Stimulated activated CD4-positive, alpha-beta T cell treated with anti-CD3 and anti-CD28 coated beads, Interleukin-4, amount 100 ng/mL, for 24 hours (primary cell): ENCODE data around the gene ABLIM3.

ENCODE experiments used
- DNase-seq: peaks from one replicate; pipeline ENCODE4 v3.0.0-alpha.2; 2020

The ABLIM3 gene

DNA sequence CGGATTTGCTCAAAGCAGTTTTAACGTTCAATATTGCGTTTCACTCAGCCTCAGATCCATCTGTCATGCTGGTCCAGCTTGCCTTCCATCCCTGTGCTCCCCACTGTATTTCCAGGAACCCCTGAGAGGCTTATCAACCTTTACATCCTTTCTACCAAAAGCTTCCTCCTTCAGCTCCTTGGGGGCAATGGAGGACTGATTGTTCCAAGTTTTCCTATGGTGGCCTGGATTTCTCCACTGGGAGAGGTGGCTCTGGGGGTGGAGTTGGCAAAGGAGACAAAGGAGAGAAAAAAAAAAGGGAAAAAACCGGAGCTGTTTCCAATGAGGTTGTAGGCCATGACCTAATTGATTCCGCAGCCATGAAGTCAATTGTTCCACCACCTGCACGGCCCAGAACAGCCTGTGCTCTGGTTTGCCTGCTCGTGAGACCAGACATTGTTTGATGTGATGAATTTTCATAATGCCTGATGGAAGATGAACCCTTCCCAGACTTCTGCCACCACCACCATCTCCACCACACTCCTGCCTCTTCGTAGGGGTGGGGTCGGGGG, 54.1 kb downstream of the ABLIM3 start:
- no peak for DNase-seq

GRCh38 chr5:149195962-149196361, 54.7 kb downstream of the ABLIM3 start:
- DNase-seq: no peak

DNA sequence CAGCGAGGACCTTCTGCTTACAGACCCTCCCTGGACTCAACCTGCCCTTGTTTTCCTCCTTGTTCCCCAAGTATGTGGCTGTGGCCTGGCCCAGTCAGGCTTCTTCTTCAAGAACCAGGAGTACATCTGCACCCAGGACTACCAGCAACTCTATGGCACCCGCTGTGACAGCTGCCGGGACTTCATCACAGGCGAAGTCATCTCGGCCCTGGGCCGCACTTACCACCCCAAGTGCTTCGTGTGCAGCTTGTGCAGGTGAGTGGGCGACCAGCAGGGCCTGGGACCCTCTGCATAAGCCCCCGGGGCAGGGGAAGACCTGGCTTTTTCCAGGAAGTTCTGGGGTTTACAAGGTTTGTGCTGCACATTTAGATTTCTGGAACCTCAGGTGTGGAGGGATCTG, 56.9 kb downstream of the ABLIM3 start:
- DNase-seq: no peak

- no peak for DNase-seq
These were observed 59.1 kb downstream of the ABLIM3 start for GRCh38 chr5:149200355-149200754.

DNA sequence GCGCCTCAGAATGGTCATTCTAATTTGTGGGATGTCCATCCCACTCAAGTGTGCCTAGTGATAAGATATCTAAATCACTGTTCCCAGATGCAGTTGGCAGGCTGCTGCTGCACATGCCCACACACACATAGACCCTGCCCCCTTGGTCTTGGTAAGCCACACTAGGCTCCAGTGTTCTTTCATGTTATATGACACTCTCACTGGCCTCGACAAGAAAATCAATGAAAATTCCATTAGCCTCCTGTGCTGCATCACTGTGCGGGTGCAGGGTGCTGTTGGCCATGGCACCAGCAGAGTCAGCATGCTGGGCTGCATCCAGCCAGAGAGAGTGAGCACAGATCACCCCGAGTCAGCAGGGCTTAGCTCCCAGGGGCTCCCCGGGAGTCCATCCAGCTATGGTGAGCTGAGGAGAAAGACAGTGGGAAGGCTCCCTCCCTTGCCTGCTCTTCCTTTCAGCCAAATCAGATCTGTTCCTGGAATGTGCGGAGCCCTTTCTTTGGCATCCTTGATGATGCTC, 59.9 kb downstream of the ABLIM3 start:
- no peak for DNase-seq

- DNase-seq: no peak
These were observed 61.7 kb downstream of the ABLIM3 start for GRCh38 chr5:149202910-149203451.

DNA sequence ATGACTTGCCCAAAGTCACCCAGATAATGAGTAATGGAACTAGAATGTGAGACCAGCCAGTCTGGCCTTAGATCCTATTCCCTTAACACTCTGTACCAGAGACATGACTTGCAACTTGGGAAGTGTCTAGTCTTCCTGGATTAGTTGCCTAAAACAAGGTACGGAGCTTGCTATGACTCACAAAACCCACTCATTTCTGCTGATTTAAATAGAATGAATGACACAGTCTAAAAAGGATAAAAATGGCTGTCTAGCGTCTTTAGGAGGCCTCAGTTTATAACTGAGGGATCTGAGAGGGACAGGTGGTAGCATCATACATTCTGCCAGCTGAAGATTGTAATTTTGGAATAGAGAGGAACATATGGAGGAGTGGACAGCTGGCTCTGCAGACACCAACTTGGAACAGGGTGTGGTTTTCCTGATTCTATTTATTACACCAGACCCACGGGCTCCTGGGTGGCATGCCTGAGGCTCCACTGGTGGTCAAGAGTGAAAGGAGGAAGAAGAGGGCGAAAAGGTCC, 62.7 kb downstream of the ABLIM3 start:
- no peak for DNase-seq

DNA sequence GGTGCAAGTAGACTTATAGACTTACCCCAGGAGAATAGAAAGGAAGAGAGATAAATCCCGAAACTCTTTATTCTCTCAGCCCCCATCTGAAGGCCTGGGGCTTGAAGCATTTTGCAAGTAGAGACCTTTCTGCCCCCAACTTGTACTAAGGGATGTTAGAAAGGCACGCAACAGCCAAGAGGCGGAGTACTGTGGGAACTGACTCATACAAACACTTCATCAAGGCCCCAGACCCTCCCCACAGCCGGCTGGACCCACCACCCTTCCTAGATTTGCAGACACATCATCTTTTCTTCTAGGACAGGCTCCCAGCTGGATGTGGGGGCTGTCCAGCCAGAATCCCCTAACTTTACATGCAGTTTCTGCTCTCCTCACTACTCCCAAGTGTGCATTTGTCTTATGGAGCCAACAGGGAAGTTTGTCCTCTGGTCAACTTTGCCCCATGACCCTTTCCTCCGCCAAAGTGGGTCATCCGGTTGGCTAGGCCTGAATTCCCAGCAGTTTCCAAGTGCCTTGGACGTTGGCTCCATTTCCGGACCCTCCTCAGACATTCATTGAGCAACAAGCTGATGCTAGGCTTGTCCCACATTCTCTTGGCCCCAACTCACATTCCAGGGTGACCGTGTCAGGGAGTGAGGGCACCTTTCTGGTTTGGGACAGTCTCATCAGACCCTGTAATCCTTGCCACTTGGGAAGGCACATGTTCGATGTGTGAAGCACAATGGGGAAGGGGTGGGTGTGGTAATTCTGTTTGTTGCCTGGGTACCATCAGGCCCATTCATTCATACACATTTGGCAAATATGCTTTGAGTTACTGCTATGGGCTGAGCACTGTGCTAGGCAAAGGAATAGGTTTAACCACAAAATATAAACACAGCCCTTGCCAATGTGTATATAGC, 64.6 kb downstream of the ABLIM3 start:
- no peak for DNase-seq

GRCh38 chr5:149206524-149207141, 65.3 kb downstream of the ABLIM3 start:
- no peak for DNase-seq

GRCh38 chr5:149207831-149208230, 66.5 kb downstream of the ABLIM3 start:
- no peak for DNase-seq

DNA sequence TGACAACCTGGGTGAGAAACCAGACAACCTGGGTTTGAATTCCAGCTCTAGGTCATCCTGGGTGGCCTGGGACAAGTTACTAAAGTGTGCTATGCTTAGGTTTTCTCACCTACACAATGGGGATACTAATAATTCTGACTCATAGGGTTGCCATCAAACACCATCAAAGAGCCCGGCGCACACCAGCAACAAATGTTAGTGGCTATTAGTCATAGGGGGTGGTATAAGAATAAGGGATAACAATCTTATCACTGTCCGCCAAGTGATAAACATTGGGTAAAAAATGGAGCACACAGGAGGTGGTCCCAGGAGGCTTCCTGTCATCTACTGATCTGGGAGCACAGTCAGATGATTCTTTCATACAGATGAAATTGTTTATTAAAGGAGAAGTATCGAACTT, 68.9 kb downstream of the ABLIM3 start:
- DNase-seq: no peak

- no peak for DNase-seq
These were observed 69.7 kb downstream of the ABLIM3 start for GRCh38 chr5:149210968-149211490.

- no peak for DNase-seq
These were observed 70.3 kb downstream of the ABLIM3 start for GRCh38 chr5:149211566-149211965.

GRCh38 chr5:149212198-149212951, 71.1 kb downstream of the ABLIM3 start:
- DNase-seq: no peak

DNA sequence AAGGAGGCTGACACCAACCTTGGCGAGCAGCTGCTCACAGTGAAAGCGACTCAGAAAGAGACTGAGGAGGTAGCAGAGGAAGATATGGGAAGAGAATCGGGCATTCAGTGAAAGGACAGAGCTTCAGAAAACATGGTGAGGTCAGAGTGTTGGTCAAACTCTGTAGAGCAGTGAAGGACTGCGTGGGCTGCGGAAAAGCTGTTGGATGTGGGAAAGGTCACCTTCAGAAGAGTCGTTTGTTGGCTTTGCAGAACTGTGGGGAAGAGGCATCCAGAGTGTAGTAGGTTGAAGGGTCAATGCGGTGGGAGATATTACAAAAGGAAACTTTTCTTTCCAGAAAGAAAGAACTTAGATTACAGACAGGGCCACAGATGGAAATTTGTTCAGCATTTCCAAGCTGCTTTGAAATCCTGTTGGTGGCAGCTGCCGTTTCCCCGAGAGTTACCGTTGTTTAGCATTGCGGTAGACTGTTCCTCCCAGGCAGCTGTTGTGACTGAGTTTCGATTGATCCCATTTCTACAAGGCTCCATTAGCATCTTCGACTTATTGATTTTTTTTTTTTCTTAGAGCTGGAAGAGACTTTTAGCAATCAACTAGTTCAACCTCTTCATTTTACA, 72.1 kb downstream of the ABLIM3 start:
- no peak for DNase-seq

- no peak for DNase-seq
These were observed 74.3 kb downstream of the ABLIM3 start for GRCh38 chr5:149215478-149216090.

GRCh38 chr5:149216496-149216895, 75.2 kb downstream of the ABLIM3 start:
- no peak for DNase-seq

DNA sequence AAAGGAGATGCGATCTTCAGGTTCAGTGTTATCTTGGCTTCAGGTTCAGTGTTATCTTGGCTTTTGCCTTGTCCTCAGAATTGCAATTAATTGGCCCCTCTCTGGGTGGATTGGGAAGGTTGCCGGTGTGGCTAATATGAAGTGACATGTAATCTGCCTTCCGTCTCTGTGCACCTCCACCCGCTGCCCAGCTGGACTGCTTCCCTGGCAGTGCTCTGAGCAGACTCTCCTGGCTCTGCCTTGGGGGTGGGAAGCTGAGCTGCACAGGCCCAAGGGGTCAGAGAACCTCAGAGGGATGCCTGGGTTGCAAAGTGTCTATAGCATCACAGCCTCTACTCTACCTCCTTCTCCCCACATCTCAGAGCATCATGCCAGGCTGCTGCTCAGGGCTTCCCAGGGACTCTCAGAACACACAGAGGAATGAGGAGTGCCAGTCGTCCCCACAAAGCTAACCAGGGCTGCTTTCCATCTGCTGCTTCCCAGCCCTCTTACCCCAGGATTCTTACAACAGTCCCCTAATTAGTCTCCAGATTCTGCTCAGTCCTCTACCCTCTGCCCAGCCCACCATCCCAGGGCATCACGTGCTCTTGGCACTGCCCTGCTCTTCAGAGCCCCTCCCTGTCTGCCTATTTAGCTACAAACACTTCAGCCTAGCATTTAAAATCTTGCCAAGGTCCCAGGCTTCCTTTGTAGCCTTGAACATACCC, 76.0 kb downstream of the ABLIM3 start:
- DNase-seq: no peak

DNA sequence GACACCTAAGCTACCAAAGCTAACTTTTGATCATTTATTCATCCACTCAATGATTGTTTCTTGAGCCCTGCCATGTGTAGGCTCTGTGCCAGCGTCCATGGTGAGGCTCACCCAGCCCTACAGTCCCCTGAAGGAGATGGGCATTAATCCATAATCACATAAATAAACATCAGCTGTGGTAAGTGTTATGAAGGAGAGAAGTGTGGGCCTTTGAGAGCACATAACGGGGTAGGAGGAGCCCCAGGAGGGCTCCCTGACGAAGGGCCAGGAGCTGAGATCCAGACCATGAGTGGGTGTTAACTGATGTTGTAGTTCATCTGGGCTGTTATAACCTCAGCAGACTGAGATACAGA, 76.5 kb downstream of the ABLIM3 start:
- no peak for DNase-seq

GRCh38 chr5:149219584-149219983, 78.3 kb downstream of the ABLIM3 start:
- DNase-seq: no peak

DNA sequence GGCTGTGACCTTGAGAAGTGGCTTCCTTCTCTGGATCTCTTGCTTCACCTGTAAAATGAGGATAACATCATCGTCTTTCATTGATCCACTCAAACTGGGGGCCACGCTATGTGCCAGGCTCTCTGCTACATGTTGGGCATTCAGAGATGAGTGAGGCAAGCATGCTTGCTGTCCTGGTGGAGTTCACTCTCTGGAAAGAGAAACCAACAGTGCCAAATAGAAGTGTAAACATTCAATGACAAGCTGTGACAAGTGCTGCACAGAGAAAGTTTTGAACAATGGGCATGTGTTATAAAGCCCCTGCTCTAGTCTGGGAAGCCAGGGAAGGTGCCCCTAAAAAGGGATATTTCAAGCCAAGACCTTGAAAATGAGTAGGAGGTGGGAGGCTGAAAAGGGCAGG, 79.5 kb downstream of the ABLIM3 start:
- DNase-seq: no peak
